Lung microvascular endothelial cell (primary cell): ENCODE data around the gene ATF2. TPM values are rescaled to one million over a fixed set of nuclear protein-coding genes. Genes with fewer than 3 reads are reported as not detected.
"Not testable (repeated sequence)": the region's sequence is repeated elsewhere in the genome, so short reads cannot be mapped to it uniquely, and the experiment has no call there.

Experiments used
- DNase-seq, 2 donors: peaks; one replicate each; pipeline versions ENCODE4 v3.0.0 to v3.0.0-alpha.2; 2010; ENCODE audit warnings: low read depth in 2 of 2
- total RNA-seq: library from RNA; depleted of rRNA; stranded (reverse); fragments of >200 nt; gene quantifications from 2 replicates; pipeline ENCODE4 v1.2.1, GENCODE V29; 2014

ATF2 gene
- total RNA-seq, 1 donor from 2014 or later, result 44.4 TPM

GRCh38 chr2:175097297-175097696, 70.7 kb downstream of the ATF2 start:
- DNase-seq, result peak; percentile 24 to 41

- DNase-seq, result not testable (repeated sequence)
Observed at GRCh38 chr2:175084117-175084516, 83.9 kb downstream of the ATF2 start.

GRCh38 chr2:175080479-175080878, 87.5 kb downstream of the ATF2 start:
- DNase-seq, result no peak

- no peak for DNase-seq
Observed at GRCh38 chr2:175076272-175076671, 91.7 kb downstream of the ATF2 start.

GRCh38 chr2:175074478-175074877, 93.5 kb downstream of the ATF2 start:
- DNase-seq, result no peak

- no peak for DNase-seq
Observed at GRCh38 chr2:175068534-175068933, 99.5 kb downstream of the ATF2 start.

- no peak for DNase-seq
Observed at GRCh38 chr2:175066411-175066810, 101.6 kb downstream of the ATF2 start.

- no peak for DNase-seq
Observed at GRCh38 chr2:175064797-175065196, 103.2 kb downstream of the ATF2 start.

GRCh38 chr2:175063741-175064140, 104.3 kb downstream of the ATF2 start:
- no peak for DNase-seq

- no peak for DNase-seq
Observed at GRCh38 chr2:175062787-175063585, 105.0 kb downstream of the ATF2 start.

GRCh38 chr2:175057078-175057685, 110.8 kb downstream of the ATF2 start:
- no peak for DNase-seq

- DNase-seq, result no peak
Observed at GRCh38 chr2:175055993-175056392, 112.0 kb downstream of the ATF2 start.

GRCh38 chr2:175054340-175054739, 113.7 kb downstream of the ATF2 start:
- no peak for DNase-seq

- DNase-seq, result no peak
Observed at GRCh38 chr2:175049661-175050060, 118.3 kb downstream of the ATF2 start.

- DNase-seq, result no peak
Observed at GRCh38 chr2:175048275-175048674, 119.7 kb downstream of the ATF2 start.

GRCh38 chr2:175039490-175039889, 128.5 kb downstream of the ATF2 start:
- DNase-seq, result no peak

- DNase-seq, result no peak
Observed at GRCh38 chr2:175039031-175039430, 129.0 kb downstream of the ATF2 start.

- DNase-seq, result no peak
Observed at GRCh38 chr2:175037941-175038340, 130.1 kb downstream of the ATF2 start.

GRCh38 chr2:175036582-175037018, 131.4 kb downstream of the ATF2 start:
- DNase-seq, result peak; percentile 32 to 50

GRCh38 chr2:175035806-175036205, 132.2 kb downstream of the ATF2 start:
- DNase-seq, result no peak

- no peak for DNase-seq
Observed at GRCh38 chr2:175034716-175035115, 133.3 kb downstream of the ATF2 start.

GRCh38 chr2:175030380-175031271, 137.4 kb downstream of the ATF2 start:
- DNase-seq, result peak; percentile 54 to 55
